Caco-2 (cell line): Measurements from ENCODE around the gene TSPAN17. TPM values are rescaled to one million over a fixed set of nuclear protein-coding genes. Genes with fewer than 3 reads are reported as not detected.

Experiments
- BruUV-seq: library from RNA; stranded (reverse); fragments of 400-500 nt; replicated peaks from 2 replicates; lab custom pipeline; 2021; lab: Mats Ljungman, UMichigan
- CTCF ChIA-PET: fragments of 300-600 bp; sonication (Branson Sonifier 250); formaldehyde crosslinking; loops from one replicate; lab custom pipeline; 2022; ENCODE audit warnings: antibody characterized with exemption; lab: Charles Lee
- POLR2A ChIA-PET: fragments of 300-600 bp; sonication (Branson Sonifier 250); formaldehyde crosslinking; loops from one replicate; lab custom pipeline; 2022; ENCODE audit warnings: antibody characterized with exemption; lab: Charles Lee
- DNase-seq, 2 experiments: peaks; one replicate each; pipeline versions ENCODE4 v3.0.0 to v3.0.0-alpha.2; 2020 to 2022
- H3K27me3 ChIP-seq: replicated peaks from 2 replicates; pipeline ENCODE4 v1.6.0; 2011; ENCODE audit warnings: low read length; ENCODE audit not compliant: control insufficient read depth, insufficient read depth
- H3K36me3 ChIP-seq: 2 replicates; pipeline ENCODE4 v1.5.1; 2011; ENCODE audit warnings: low read length; ENCODE audit not compliant: control insufficient read depth, insufficient read depth
- H3K4me1 ChIP-seq: fragments of 250-450 bp; sonication (Bioruptor Pico); 2 replicates; pipeline ENCODE4 v1.5.1; 2020; ENCODE audit warnings: mild to moderate bottlenecking
- H3K4me3 ChIP-seq: 2 replicates; pipeline ENCODE4 v1.5.1; 2011; ENCODE audit warnings: low read depth, mild to moderate bottlenecking, control low read depth, low read length
- H3K9me3 ChIP-seq: fragments of 250-450 bp; sonication (Bioruptor Pico); 2 replicates; pipeline ENCODE4 v1.5.1; 2020; ENCODE audit warnings: mild to moderate bottlenecking, moderate library complexity
- H3K27ac Mint-ChIP-seq: one replicate; pipeline ENCODE4 v1.8.0; 2022; ENCODE audit warnings: mixed read lengths; ENCODE audit not compliant: unreplicated experiment
- H3K27me3 Mint-ChIP-seq: one replicate; pipeline ENCODE4 v1.8.0; 2022; ENCODE audit warnings: mixed read lengths; ENCODE audit not compliant: insufficient read depth, unreplicated experiment
- H3K36me3 Mint-ChIP-seq: one replicate; pipeline ENCODE4 v1.8.0; 2022; ENCODE audit warnings: mild to moderate bottlenecking, mixed read lengths; ENCODE audit not compliant: insufficient read depth, unreplicated experiment
- H3K4me1 Mint-ChIP-seq: one replicate; pipeline ENCODE4 v1.8.0; 2022; ENCODE audit warnings: low read depth, mixed read lengths; ENCODE audit not compliant: unreplicated experiment
- H3K4me3 Mint-ChIP-seq: one replicate; pipeline ENCODE4 v1.8.0; 2022; ENCODE audit warnings: mild to moderate bottlenecking, moderate library complexity, mixed read lengths; ENCODE audit not compliant: unreplicated experiment
- H3K9me3 Mint-ChIP-seq: one replicate; pipeline ENCODE4 v1.8.0; 2022; ENCODE audit warnings: mixed read lengths; ENCODE audit not compliant: unreplicated experiment
- CTCF ChIP-seq, 2 experiments: fragments of 200-600 bp in 1 of 2; IDR thresholded peaks; 1 replicate in 1 of 2; 2 replicates in 1 of 2; pipeline versions ENCODE4 v1.5.1 to v1.8.0; 2011 to 2022; ENCODE audit warnings: antibody characterized with exemption in 1 of 2, control low read depth in 1 of 2, inconsistent platforms in 1 of 2, low read depth in 1 of 2, low read length in 1 of 2, mild to moderate bottlenecking in 1 of 2, moderate library complexity in 1 of 2; ENCODE audit not compliant: insufficient read depth in 1 of 2, severe bottlenecking in 1 of 2, unreplicated experiment in 1 of 2
- intact Hi-C: fragments of 100-400 bp; cut with micrococcal nuclease; formaldehyde crosslinking; loops from one replicate; pipeline ENCODE4 v1.10.0; 2022; ENCODE audit not compliant: unreplicated experiment
- total RNA-seq: library from RNA; stranded (reverse); gene quantifications from 2 replicates; pipeline ENCODE4 v1.2.3, GENCODE V29; 2022

The TSPAN17 gene
- total RNA-seq, 1 experiment from 2014 or later = 20.5 TPM

- H3K27me3 ChIP-seq = peaks cover 6% of the 10 kb centered on the region
- no peak overlapping the region for H3K4me3 ChIP-seq
- peaks cover 6% of the 10 kb centered on the region; the same call in 1 of the 2 replicates for H3K4me1 ChIP-seq
- Mint-ChIP-seq H3K4me1 (no peaks in the 10 kb centered on the region), H3K36me3 (no peaks in the 10 kb centered on the region), H3K27ac (no peak overlapping the region), H3K4me3 (peak overlapping the region; percentile 60), H3K27me3 (peaks cover 27% of the 10 kb centered on the region), H3K9me3 (no peaks in the 10 kb centered on the region)
- H3K9me3 ChIP-seq = no peaks in the 10 kb centered on the region
- TF ChIP-seq CTCF (IDR thresholded peaks at IDR 0.05; ENCODE audit: insufficient read depth in 1 of 2, low read depth in 1 of 2, low read length in 1 of 2, severe bottlenecking in 1 of 2, unreplicated experiment in 1 of 2) = no peak
- no peak for DNase-seq
- POLR2A ChIA-PET = no interaction called here
- H3K36me3 ChIP-seq = no peaks in the 10 kb centered on the region
- no TSS peak for BruUV-seq
- intact Hi-C loops = no loop called here
- CTCF ChIA-PET = no interaction called here
Measured at GRCh38 chr5:176620333-176620981, 26.8 kb upstream of the TSPAN17 start.

GRCh38 chr5:176621661-176622079 is 25.6 kb upstream of the TSPAN17 start:
- H3K4me1 ChIP-seq = peaks cover 6% of the 10 kb centered on the region; the same call in 1 of the 2 replicates
- H3K36me3 ChIP-seq = no peaks in the 10 kb centered on the region
- no TSS peak for BruUV-seq
- H3K27me3 Mint-ChIP-seq = peaks cover 27% of the 10 kb centered on the region
- peaks cover 7% of the 10 kb centered on the region for H3K27me3 ChIP-seq
- intact Hi-C loops = no loop called here
- TF ChIP-seq CTCF (IDR thresholded peaks at IDR 0.05; ENCODE audit: insufficient read depth in 1 of 2, low read depth in 1 of 2, low read length in 1 of 2, severe bottlenecking in 1 of 2, unreplicated experiment in 1 of 2) = no peak
- no peak overlapping the region for H3K27ac Mint-ChIP-seq
- H3K4me3 ChIP-seq = no peak overlapping the region
- no peak overlapping the region for H3K4me3 Mint-ChIP-seq
- ChIA-PET POLR2A (no interaction called here), CTCF (no interaction called here)
- no peaks in the 10 kb centered on the region for H3K4me1 Mint-ChIP-seq
- no peak for DNase-seq
- no peaks in the 10 kb centered on the region for H3K9me3 ChIP-seq
- H3K9me3 Mint-ChIP-seq = no peaks in the 10 kb centered on the region
- H3K36me3 Mint-ChIP-seq = no peaks in the 10 kb centered on the region

GRCh38 chr5:176624142-176624541 is 23.1 kb upstream of the TSPAN17 start:
- no peak overlapping the region for H3K4me3 Mint-ChIP-seq
- no peaks in the 10 kb centered on the region for H3K4me1 Mint-ChIP-seq
- no peak overlapping the region for H3K27ac Mint-ChIP-seq
- ChIA-PET CTCF (no interaction called here), POLR2A (no interaction called here)
- peaks cover 9% of the 10 kb centered on the region for H3K27me3 ChIP-seq
- intact Hi-C loops = no loop called here
- H3K27me3 Mint-ChIP-seq = peaks cover 34% of the 10 kb centered on the region
- no peaks in the 10 kb centered on the region for H3K36me3 ChIP-seq
- no peak for TF ChIP-seq CTCF (IDR thresholded peaks at IDR 0.05; ENCODE audit: insufficient read depth in 1 of 2, low read depth in 1 of 2, low read length in 1 of 2, severe bottlenecking in 1 of 2, unreplicated experiment in 1 of 2)
- no peak overlapping the region for H3K4me3 ChIP-seq
- no peaks in the 10 kb centered on the region for H3K36me3 Mint-ChIP-seq
- H3K9me3 ChIP-seq = no peaks in the 10 kb centered on the region
- DNase-seq = no peak
- peaks cover 6% of the 10 kb centered on the region; the same call in 1 of the 2 replicates for H3K4me1 ChIP-seq
- BruUV-seq = no TSS peak
- no peaks in the 10 kb centered on the region for H3K9me3 Mint-ChIP-seq
